LHCN-M2 (cell line): ENCODE results near the gene GCM1. TPM values are rescaled to one million over a fixed set of nuclear protein-coding genes. Genes with fewer than 3 reads are reported as not detected.

Experiments
- DNase-seq: peaks from one replicate; pipeline ENCODE4 v3.0.0-alpha.2; 2012; ENCODE audit warnings: low read depth
- total RNA-seq: library from RNA; depleted of rRNA; stranded (reverse); fragments of >200 nt; gene quantifications from 2 replicates; pipeline ENCODE4 v1.2.3, GENCODE V29; 2014

Gene GCM1
- total RNA-seq, 1 experiment from 2014 or later = not detected

- no peak for DNase-seq
Measured at GRCh38 chr6:53152576-53152975, 3.9 kb upstream of the GCM1 start.

- DNase-seq = no peak
Measured at GRCh38 chr6:53151676-53152075, 3.0 kb upstream of the GCM1 start.

GRCh38 chr6:53144802-53145201 lies 3.8 kb downstream of the GCM1 start:
- DNase-seq = no peak

GRCh38 chr6:53143710-53144109 lies 4.9 kb downstream of the GCM1 start:
- no peak for DNase-seq

- DNase-seq = no peak
Measured at GRCh38 chr6:53142810-53143209, 5.8 kb downstream of the GCM1 start.

GRCh38 chr6:53139841-53140413 lies 8.7 kb downstream of the GCM1 start:
- DNase-seq = no peak

GRCh38 chr6:53136000-53136609 lies 12.5 kb downstream of the GCM1 start:
- DNase-seq = no peak

- no peak for DNase-seq
Measured at GRCh38 chr6:53134601-53135235, 13.9 kb downstream of the GCM1 start.

GRCh38 chr6:53133961-53134360 lies 14.7 kb downstream of the GCM1 start:
- no peak for DNase-seq

GRCh38 chr6:53130569-53131290 lies 17.9 kb downstream of the GCM1 start:
- DNase-seq = no peak

- DNase-seq = peak; percentile 20
Measured at GRCh38 chr6:53128842-53129241, 19.8 kb downstream of the GCM1 start.

GRCh38 chr6:53125276-53125675 lies 23.4 kb downstream of the GCM1 start:
- no peak for DNase-seq

- DNase-seq = no peak
Measured at GRCh38 chr6:53124131-53124800, 24.4 kb downstream of the GCM1 start.

- peak; percentile 88 for DNase-seq
Measured at GRCh38 chr6:53119772-53120409, 28.8 kb downstream of the GCM1 start.

GRCh38 chr6:53119349-53119748 lies 29.3 kb downstream of the GCM1 start:
- peak; percentile 78 for DNase-seq

- no peak for DNase-seq
Measured at GRCh38 chr6:53115741-53116140, 32.9 kb downstream of the GCM1 start.

GRCh38 chr6:53115113-53115512 lies 33.5 kb downstream of the GCM1 start:
- DNase-seq = no peak

- DNase-seq = no peak
Measured at GRCh38 chr6:53113742-53114141, 34.9 kb downstream of the GCM1 start.

GRCh38 chr6:53112871-53113270 lies 35.8 kb downstream of the GCM1 start:
- DNase-seq = no peak

- no peak for DNase-seq
Measured at GRCh38 chr6:53112404-53112803, 36.2 kb downstream of the GCM1 start.

- no peak for DNase-seq
Measured at GRCh38 chr6:53111865-53112264, 36.8 kb downstream of the GCM1 start.

- DNase-seq = no peak
Measured at GRCh38 chr6:53109612-53110011, 39.0 kb downstream of the GCM1 start.
